Esophagus mucosa (tissue), 1 donor: ENCODE results near the gene PCSK2. TPM values are rescaled to one million over a fixed set of nuclear protein-coding genes. Genes with fewer than 3 reads are reported as not detected.
A peak's percentile ranks its signal among the peaks of the same experiment; 100 is the strongest.

Experiments used
- ATAC-seq: fragments of 200-7000 bp; cut with Tn5 transposase; one replicate; pipeline ENCODE4 v1.9.1; 2020
- total RNA-seq: library from RNA; stranded (reverse); gene quantifications from one replicate; pipeline ENCODE4 v1.2.4, GENCODE V29; 2023
- donor health status: DM: yes; HTN: yes; CAD: no.

Gene PCSK2
- total RNA-seq, 1 donor from 2014 or later = 0.12 TPM

GRCh38 chr20:17488916-17489600 is 262.2 kb downstream of the PCSK2 start:
- no peak for ATAC-seq

- no peak for ATAC-seq
Observed at GRCh38 chr20:17490501-17490900, 263.7 kb downstream of the PCSK2 start.

GRCh38 chr20:17491041-17491440 is 264.2 kb downstream of the PCSK2 start:
- ATAC-seq = no peak

GRCh38 chr20:17491488-17491887 is 264.6 kb downstream of the PCSK2 start:
- ATAC-seq = no peak

- ATAC-seq = no peak
Observed at GRCh38 chr20:17493173-17493572, 266.3 kb downstream of the PCSK2 start.

- no peak for ATAC-seq
Observed at GRCh38 chr20:17494201-17494600, 267.4 kb downstream of the PCSK2 start.

- no peak for ATAC-seq
Observed at GRCh38 chr20:17495826-17496225, 269.0 kb downstream of the PCSK2 start.

- ATAC-seq = no peak
Observed at GRCh38 chr20:17497821-17498580, 271.2 kb downstream of the PCSK2 start.

- no peak for ATAC-seq
Observed at GRCh38 chr20:17498641-17499040, 271.8 kb downstream of the PCSK2 start.

- ATAC-seq = no peak
Observed at GRCh38 chr20:17499041-17499440, 272.2 kb downstream of the PCSK2 start.

GRCh38 chr20:17500271-17500670 is 273.4 kb downstream of the PCSK2 start:
- no peak for ATAC-seq

- ATAC-seq = no peak
Observed at GRCh38 chr20:17500826-17501225, 274.0 kb downstream of the PCSK2 start.

GRCh38 chr20:17501701-17502100 is 274.9 kb downstream of the PCSK2 start:
- ATAC-seq = no peak

GRCh38 chr20:17502105-17502504 is 275.3 kb downstream of the PCSK2 start:
- ATAC-seq = no peak

- no peak for ATAC-seq
Observed at GRCh38 chr20:17503301-17504065, 276.6 kb downstream of the PCSK2 start.

GRCh38 chr20:17504066-17504897 is 277.4 kb downstream of the PCSK2 start:
- ATAC-seq = peak; percentile 8

- peak; percentile 73 for ATAC-seq
Observed at GRCh38 chr20:17504898-17505635, 278.2 kb downstream of the PCSK2 start.

GRCh38 chr20:17505636-17506517 is 279.0 kb downstream of the PCSK2 start:
- peak; percentile 75 for ATAC-seq

- ATAC-seq = no peak
Observed at GRCh38 chr20:17507032-17507431, 280.2 kb downstream of the PCSK2 start.

- ATAC-seq = no peak
Observed at GRCh38 chr20:17507531-17507930, 280.7 kb downstream of the PCSK2 start.

GRCh38 chr20:17508756-17509155 is 281.9 kb downstream of the PCSK2 start:
- no peak for ATAC-seq
